ENCODE data around the gene TPSB2.
"Not testable (repeated sequence)": the region's sequence is repeated elsewhere in the genome, so short reads cannot be mapped to it uniquely, and the experiment has no call there.

TPSB2 gene

GRCh38 chr16:1249031-1249755, 19.2 kb upstream of the TPSB2 start:
- not testable (repeated sequence) for H2AK5ac ChIP-seq (ENCODE audit: low read length); H3K4me2 ChIP-seq (ENCODE audit: low read length); H2BK5ac ChIP-seq (ENCODE audit: low read length); H3K23ac ChIP-seq (ENCODE audit: low read length); H2BK15ac ChIP-seq (replicated peaks; ENCODE audit: low read depth); H3K79me1 ChIP-seq (ENCODE audit: low read length); H3K27ac ChIP-seq (ENCODE audit: low read depth, low read length); H3K36me3 ChIP-seq (ENCODE audit: control insufficient read depth, insufficient read depth, low read length); H3K79me2 ChIP-seq (ENCODE audit: control insufficient read depth, insufficient read depth, low read length); H4K5ac ChIP-seq (ENCODE audit: low read length); H3K4me1 ChIP-seq (ENCODE audit: control insufficient read depth, low read depth, low read length); H3K4ac ChIP-seq (ENCODE audit: low read depth, low read length); H3K4me3 ChIP-seq (ENCODE audit: low read length); DNase-seq; H3K56ac ChIP-seq (ENCODE audit: low read length); H4K8ac ChIP-seq (ENCODE audit: low read depth, low read length); H3K27me3 ChIP-seq (ENCODE audit: insufficient read depth, low read length, poor library complexity); H3K18ac ChIP-seq (ENCODE audit: low read length); H2BK120ac ChIP-seq (ENCODE audit: low read depth, low read length); H3K9ac ChIP-seq (ENCODE audit: low read length)
- WGBS (ENCODE audit: extremely low coverage, insufficient coverage, low lambda C conversion rate), result no CpG with 5 or more reads among the region's 43 CpGs

GRCh38 chr16:1247903-1248537, 18.0 kb upstream of the TPSB2 start:
- not testable (repeated sequence) for H2BK5ac ChIP-seq (ENCODE audit: low read length); H3K27ac ChIP-seq (ENCODE audit: low read depth, low read length); H3K79me2 ChIP-seq (ENCODE audit: control insufficient read depth, insufficient read depth, low read length); H3K23ac ChIP-seq (ENCODE audit: low read length); H2BK15ac ChIP-seq (replicated peaks; ENCODE audit: low read depth); H3K9ac ChIP-seq (ENCODE audit: low read length); H2BK120ac ChIP-seq (ENCODE audit: low read depth, low read length); H2AK5ac ChIP-seq (ENCODE audit: low read length); H3K4me2 ChIP-seq (ENCODE audit: low read length); H3K79me1 ChIP-seq (ENCODE audit: low read length); H3K4ac ChIP-seq (ENCODE audit: low read depth, low read length); H3K36me3 ChIP-seq (ENCODE audit: control insufficient read depth, insufficient read depth, low read length); H4K5ac ChIP-seq (ENCODE audit: low read length); H4K8ac ChIP-seq (ENCODE audit: low read depth, low read length); H3K56ac ChIP-seq (ENCODE audit: low read length); H3K4me1 ChIP-seq (ENCODE audit: control insufficient read depth, low read depth, low read length); H3K18ac ChIP-seq (ENCODE audit: low read length); DNase-seq; H3K27me3 ChIP-seq (ENCODE audit: insufficient read depth, low read length, poor library complexity); H3K4me3 ChIP-seq (ENCODE audit: low read length)
- WGBS (ENCODE audit: extremely low coverage, insufficient coverage, low lambda C conversion rate), result no CpG with 5 or more reads among the region's 14 CpGs

GRCh38 chr16:1245452-1246020, 15.6 kb upstream of the TPSB2 start:
- no peak overlapping the region for H3K9ac ChIP-seq (ENCODE audit: low read length)
- H4K8ac ChIP-seq (ENCODE audit: low read depth, low read length), result no peak overlapping the region
- H3K56ac ChIP-seq (ENCODE audit: low read length), result no peak overlapping the region
- no peaks in the 10 kb centered on the region for H3K79me2 ChIP-seq (ENCODE audit: control insufficient read depth, insufficient read depth, low read length)
- H3K4ac ChIP-seq (ENCODE audit: low read depth, low read length), result no peak overlapping the region
- H3K18ac ChIP-seq (ENCODE audit: low read length), result no peak overlapping the region
- no CpG with 5 or more reads among the region's 22 CpGs for WGBS (ENCODE audit: extremely low coverage, insufficient coverage, low lambda C conversion rate)
- H3K23ac ChIP-seq (ENCODE audit: low read length), result no peak overlapping the region
- no peaks in the 10 kb centered on the region for H3K4me1 ChIP-seq (ENCODE audit: control insufficient read depth, low read depth, low read length)
- no peak overlapping the region for H2BK5ac ChIP-seq (ENCODE audit: low read length)
- DNase-seq, result no peak
- H2AK5ac ChIP-seq (ENCODE audit: low read length), result no peak overlapping the region
- H3K4me3 ChIP-seq (ENCODE audit: low read length), result no peak overlapping the region
- H3K36me3 ChIP-seq (ENCODE audit: control insufficient read depth, insufficient read depth, low read length), result no peaks in the 10 kb centered on the region
- H4K5ac ChIP-seq (ENCODE audit: low read length), result no peak overlapping the region
- H3K27me3 ChIP-seq (ENCODE audit: insufficient read depth, low read length, poor library complexity), result no peaks in the 10 kb centered on the region
- H2BK120ac ChIP-seq (ENCODE audit: low read depth, low read length), result no peak overlapping the region
- no peak overlapping the region for H3K4me2 ChIP-seq (ENCODE audit: low read length)
- no peak overlapping the region for H2BK15ac ChIP-seq (replicated peaks; ENCODE audit: low read depth)
- no peak overlapping the region for H3K27ac ChIP-seq (ENCODE audit: low read depth, low read length)
- H3K79me1 ChIP-seq (ENCODE audit: low read length), result no peaks in the 10 kb centered on the region

GRCh38 chr16:1244881-1245280, 14.9 kb upstream of the TPSB2 start:
- Histone ChIP-seq H3K18ac (ENCODE audit: low read length) (no peak overlapping the region), H3K27me3 (ENCODE audit: insufficient read depth, low read length, poor library complexity) (no peaks in the 10 kb centered on the region), H3K79me1 (ENCODE audit: low read length) (no peaks in the 10 kb centered on the region), H2BK120ac (ENCODE audit: low read depth, low read length) (no peak overlapping the region), H3K36me3 (ENCODE audit: control insufficient read depth, insufficient read depth, low read length) (no peaks in the 10 kb centered on the region), H2AK5ac (ENCODE audit: low read length) (no peak overlapping the region), H3K23ac (ENCODE audit: low read length) (no peak overlapping the region), H3K4me1 (ENCODE audit: control insufficient read depth, low read depth, low read length) (no peaks in the 10 kb centered on the region), H3K27ac (ENCODE audit: low read depth, low read length) (no peak overlapping the region), H3K56ac (ENCODE audit: low read length) (no peak overlapping the region), H2BK15ac (replicated peaks; ENCODE audit: low read depth) (no peak overlapping the region), H4K5ac (ENCODE audit: low read length) (no peak overlapping the region), H3K4me3 (ENCODE audit: low read length) (no peak overlapping the region), H4K8ac (ENCODE audit: low read depth, low read length) (no peak overlapping the region), H3K79me2 (ENCODE audit: control insufficient read depth, insufficient read depth, low read length) (no peaks in the 10 kb centered on the region), H3K9ac (ENCODE audit: low read length) (no peak overlapping the region), H3K4ac (ENCODE audit: low read depth, low read length) (no peak overlapping the region), H2BK5ac (ENCODE audit: low read length) (no peak overlapping the region), H3K4me2 (ENCODE audit: low read length) (no peak overlapping the region)
- no peak for DNase-seq
- WGBS (ENCODE audit: extremely low coverage, insufficient coverage, low lambda C conversion rate), result no CpG with 5 or more reads among the region's 12 CpGs

- not testable (repeated sequence) for H3K18ac ChIP-seq (ENCODE audit: low read length); H2BK120ac ChIP-seq (ENCODE audit: low read depth, low read length); H3K4me3 ChIP-seq (ENCODE audit: low read length); H4K5ac ChIP-seq (ENCODE audit: low read length); H2AK5ac ChIP-seq (ENCODE audit: low read length); H2BK5ac ChIP-seq (ENCODE audit: low read length); DNase-seq; H3K23ac ChIP-seq (ENCODE audit: low read length); H3K79me2 ChIP-seq (ENCODE audit: control insufficient read depth, insufficient read depth, low read length); H3K4me2 ChIP-seq (ENCODE audit: low read length); H3K9ac ChIP-seq (ENCODE audit: low read length); H3K27me3 ChIP-seq (ENCODE audit: insufficient read depth, low read length, poor library complexity); H4K8ac ChIP-seq (ENCODE audit: low read depth, low read length); H2BK15ac ChIP-seq (replicated peaks; ENCODE audit: low read depth); H3K4ac ChIP-seq (ENCODE audit: low read depth, low read length); H3K56ac ChIP-seq (ENCODE audit: low read length); H3K27ac ChIP-seq (ENCODE audit: low read depth, low read length); H3K36me3 ChIP-seq (ENCODE audit: control insufficient read depth, insufficient read depth, low read length); H3K4me1 ChIP-seq (ENCODE audit: control insufficient read depth, low read depth, low read length); H3K79me1 ChIP-seq (ENCODE audit: low read length)
- WGBS (ENCODE audit: extremely low coverage, insufficient coverage, low lambda C conversion rate), result no CpG with 5 or more reads among the region's 32 CpGs
These were observed 14.2 kb upstream of the TPSB2 start for GRCh38 chr16:1243907-1244850.
